ENCODE data around the gene REEP1. TPM values are rescaled to one million over a fixed set of nuclear protein-coding genes. Genes with fewer than 3 reads are reported as not detected.

The REEP1 gene
- total and polyA plus RNA-seq, 2 of the 8 experiments (the other 6 are each of a cell fraction or from before 2014, with no cell fraction given) = 0.74 to 1.5 TPM

DNA sequence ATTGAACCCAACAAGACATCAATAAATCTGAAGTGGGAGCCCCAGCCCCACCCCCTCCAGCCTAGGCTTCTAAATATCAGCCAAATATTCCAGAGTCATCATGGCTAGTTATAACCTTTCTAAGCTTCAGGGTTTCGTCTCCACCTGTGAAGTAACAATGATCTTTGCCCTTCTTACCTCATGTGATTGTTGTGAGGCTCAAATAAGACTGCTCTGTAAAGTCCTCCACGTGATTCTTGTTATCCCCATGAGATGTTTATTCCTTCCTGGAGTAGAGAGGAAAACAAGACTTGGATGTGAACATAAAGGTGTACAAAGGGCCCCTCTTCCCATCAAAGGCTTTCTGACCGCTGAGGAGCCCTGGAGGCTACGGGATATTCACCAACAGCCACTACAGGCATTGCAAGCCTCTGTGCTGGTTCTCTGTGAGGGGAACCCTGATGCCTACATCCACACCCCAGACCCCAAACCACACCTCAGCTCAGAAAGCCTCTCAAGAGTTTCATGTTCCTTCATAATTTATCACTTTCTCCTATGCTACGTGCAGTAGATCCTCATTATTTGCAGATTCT lies 20.1 kb upstream of the REEP1 start (continued):
- TF ChIP-seq KDM5A (IDR thresholded peaks at IDR 0.05; ENCODE audit: low read length) (no peak), ZNF274 (IDR thresholded peaks at IDR 0.05; ENCODE audit: borderline replicate concordance, extremely low read depth, low read length) (no peak), BRCA1 (IDR thresholded peaks at IDR 0.05; ENCODE audit: low read depth, low read length) (no peak), TAF1 (IDR thresholded peaks at IDR 0.05; ENCODE audit: low read depth, low read length) (no peak), SP2 (IDR thresholded peaks at IDR 0.05; ENCODE audit: low read length) (no peak), POU5F1 (IDR thresholded peaks at IDR 0.05; ENCODE audit: low read depth, low read length) (no peak), EZH2 (IDR thresholded peaks at IDR 0.05; ENCODE audit: low read depth, low read length, severe bottlenecking) (no peak), CREB1 (IDR thresholded peaks at IDR 0.05) (no peak)
- TF ChIP-seq, protein P1, sequence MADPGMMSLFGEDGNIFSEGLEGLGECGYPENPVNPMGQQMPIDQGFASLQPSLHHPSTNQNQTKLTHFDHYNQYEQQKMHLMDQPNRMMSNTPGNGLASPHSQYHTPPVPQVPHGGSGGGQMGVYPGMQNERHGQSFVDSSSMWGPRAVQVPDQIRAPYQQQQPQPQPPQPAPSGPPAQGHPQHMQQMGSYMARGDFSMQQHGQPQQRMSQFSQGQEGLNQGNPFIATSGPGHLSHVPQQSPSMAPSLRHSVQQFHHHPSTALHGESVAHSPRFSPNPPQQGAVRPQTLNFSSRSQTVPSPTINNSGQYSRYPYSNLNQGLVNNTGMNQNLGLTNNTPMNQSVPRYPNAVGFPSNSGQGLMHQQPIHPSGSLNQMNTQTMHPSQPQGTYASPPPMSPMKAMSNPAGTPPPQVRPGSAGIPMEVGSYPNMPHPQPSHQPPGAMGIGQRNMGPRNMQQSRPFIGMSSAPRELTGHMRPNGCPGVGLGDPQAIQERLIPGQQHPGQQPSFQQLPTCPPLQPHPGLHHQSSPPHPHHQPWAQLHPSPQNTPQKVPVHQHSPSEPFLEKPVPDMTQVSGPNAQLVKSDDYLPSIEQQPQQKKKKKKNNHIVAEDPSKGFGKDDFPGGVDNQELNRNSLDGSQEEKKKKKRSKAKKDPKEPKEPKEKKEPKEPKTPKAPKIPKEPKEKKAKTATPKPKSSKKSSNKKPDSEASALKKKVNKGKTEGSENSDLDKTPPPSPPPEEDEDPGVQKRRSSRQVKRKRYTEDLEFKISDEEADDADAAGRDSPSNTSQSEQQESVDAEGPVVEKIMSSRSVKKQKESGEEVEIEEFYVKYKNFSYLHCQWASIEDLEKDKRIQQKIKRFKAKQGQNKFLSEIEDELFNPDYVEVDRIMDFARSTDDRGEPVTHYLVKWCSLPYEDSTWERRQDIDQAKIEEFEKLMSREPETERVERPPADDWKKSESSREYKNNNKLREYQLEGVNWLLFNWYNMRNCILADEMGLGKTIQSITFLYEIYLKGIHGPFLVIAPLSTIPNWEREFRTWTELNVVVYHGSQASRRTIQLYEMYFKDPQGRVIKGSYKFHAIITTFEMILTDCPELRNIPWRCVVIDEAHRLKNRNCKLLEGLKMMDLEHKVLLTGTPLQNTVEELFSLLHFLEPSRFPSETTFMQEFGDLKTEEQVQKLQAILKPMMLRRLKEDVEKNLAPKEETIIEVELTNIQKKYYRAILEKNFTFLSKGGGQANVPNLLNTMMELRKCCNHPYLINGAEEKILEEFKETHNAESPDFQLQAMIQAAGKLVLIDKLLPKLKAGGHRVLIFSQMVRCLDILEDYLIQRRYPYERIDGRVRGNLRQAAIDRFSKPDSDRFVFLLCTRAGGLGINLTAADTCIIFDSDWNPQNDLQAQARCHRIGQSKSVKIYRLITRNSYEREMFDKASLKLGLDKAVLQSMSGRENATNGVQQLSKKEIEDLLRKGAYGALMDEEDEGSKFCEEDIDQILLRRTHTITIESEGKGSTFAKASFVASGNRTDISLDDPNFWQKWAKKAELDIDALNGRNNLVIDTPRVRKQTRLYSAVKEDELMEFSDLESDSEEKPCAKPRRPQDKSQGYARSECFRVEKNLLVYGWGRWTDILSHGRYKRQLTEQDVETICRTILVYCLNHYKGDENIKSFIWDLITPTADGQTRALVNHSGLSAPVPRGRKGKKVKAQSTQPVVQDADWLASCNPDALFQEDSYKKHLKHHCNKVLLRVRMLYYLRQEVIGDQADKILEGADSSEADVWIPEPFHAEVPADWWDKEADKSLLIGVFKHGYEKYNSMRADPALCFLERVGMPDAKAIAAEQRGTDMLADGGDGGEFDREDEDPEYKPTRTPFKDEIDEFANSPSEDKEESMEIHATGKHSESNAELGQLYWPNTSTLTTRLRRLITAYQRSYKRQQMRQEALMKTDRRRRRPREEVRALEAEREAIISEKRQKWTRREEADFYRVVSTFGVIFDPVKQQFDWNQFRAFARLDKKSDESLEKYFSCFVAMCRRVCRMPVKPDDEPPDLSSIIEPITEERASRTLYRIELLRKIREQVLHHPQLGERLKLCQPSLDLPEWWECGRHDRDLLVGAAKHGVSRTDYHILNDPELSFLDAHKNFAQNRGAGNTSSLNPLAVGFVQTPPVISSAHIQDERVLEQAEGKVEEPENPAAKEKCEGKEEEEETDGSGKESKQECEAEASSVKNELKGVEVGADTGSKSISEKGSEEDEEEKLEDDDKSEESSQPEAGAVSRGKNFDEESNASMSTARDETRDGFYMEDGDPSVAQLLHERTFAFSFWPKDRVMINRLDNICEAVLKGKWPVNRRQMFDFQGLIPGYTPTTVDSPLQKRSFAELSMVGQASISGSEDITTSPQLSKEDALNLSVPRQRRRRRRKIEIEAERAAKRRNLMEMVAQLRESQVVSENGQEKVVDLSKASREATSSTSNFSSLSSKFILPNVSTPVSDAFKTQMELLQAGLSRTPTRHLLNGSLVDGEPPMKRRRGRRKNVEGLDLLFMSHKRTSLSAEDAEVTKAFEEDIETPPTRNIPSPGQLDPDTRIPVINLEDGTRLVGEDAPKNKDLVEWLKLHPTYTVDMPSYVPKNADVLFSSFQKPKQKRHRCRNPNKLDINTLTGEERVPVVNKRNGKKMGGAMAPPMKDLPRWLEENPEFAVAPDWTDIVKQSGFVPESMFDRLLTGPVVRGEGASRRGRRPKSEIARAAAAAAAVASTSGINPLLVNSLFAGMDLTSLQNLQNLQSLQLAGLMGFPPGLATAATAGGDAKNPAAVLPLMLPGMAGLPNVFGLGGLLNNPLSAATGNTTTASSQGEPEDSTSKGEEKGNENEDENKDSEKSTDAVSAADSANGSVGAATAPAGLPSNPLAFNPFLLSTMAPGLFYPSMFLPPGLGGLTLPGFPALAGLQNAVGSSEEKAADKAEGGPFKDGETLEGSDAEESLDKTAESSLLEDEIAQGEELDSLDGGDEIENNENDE (IDR thresholded peaks at IDR 0.05; ENCODE audit: insufficient replicate concordance, low read length) = no peak

Data from H1 (cell line).